ENCODE data around the gene TMEM121B. TPM values are rescaled to one million over a fixed set of nuclear protein-coding genes. Genes with fewer than 3 reads are reported as not detected.
"Not testable (repeated sequence)": the region's sequence is repeated elsewhere in the genome, so short reads cannot be mapped to it uniquely, and the experiment has no call there.

TMEM121B gene
- polyA plus RNA-seq, 1 experiment = 0.06 TPM

DNA sequence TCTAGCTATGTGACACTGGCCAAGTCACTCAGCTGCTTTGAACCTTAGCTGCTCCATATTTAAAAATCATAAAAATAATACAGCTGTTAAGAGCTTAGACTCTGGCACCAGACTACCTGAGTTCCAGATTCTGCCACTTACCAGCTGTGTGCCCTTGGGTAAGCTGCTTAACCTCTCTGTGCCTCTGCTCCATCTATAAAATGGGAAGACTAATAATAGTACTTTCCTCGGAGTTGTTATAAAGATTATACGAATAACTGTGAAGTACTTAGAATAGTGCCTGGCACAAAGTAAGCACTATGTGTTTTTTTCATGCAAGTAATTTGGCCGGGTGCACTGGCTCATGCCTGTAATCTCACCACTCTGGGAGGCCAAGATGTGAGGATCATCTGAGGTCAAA is 36.6 kb upstream of the TMEM121B start:
- TF ChIP-seq, protein P1, sequence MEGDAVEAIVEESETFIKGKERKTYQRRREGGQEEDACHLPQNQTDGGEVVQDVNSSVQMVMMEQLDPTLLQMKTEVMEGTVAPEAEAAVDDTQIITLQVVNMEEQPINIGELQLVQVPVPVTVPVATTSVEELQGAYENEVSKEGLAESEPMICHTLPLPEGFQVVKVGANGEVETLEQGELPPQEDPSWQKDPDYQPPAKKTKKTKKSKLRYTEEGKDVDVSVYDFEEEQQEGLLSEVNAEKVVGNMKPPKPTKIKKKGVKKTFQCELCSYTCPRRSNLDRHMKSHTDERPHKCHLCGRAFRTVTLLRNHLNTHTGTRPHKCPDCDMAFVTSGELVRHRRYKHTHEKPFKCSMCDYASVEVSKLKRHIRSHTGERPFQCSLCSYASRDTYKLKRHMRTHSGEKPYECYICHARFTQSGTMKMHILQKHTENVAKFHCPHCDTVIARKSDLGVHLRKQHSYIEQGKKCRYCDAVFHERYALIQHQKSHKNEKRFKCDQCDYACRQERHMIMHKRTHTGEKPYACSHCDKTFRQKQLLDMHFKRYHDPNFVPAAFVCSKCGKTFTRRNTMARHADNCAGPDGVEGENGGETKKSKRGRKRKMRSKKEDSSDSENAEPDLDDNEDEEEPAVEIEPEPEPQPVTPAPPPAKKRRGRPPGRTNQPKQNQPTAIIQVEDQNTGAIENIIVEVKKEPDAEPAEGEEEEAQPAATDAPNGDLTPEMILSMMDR (IDR thresholded peaks at IDR 0.05; ENCODE audit: low read depth, low read length) = no peak
- no peak overlapping the region for H3K4me3 ChIP-seq (ENCODE audit: low read depth, low read length)
- ChIA-PET CTCF (interaction anchor here (0.7 to 8.2 kb wide), 2 partner anchors 12 to 14 kb away, joined by 6 to 196 read pairs; no protein-coding TSS in a partner anchor), POLR2A (no interaction called here)
- no peaks in the 10 kb centered on the region for H3K27me3 ChIP-seq (ENCODE audit: control insufficient read depth, insufficient read depth, low read length)
- DNase-seq (ENCODE audit: low read depth, low spot score) = no peak
- H3K27ac ChIP-seq (ENCODE audit: low read depth, low read length) = no peak overlapping the region
- no peaks in the 10 kb centered on the region; the same call in 1 of the 2 replicates for H3K9me3 ChIP-seq (ENCODE audit: control insufficient read depth, insufficient read depth, low read length)

DNA sequence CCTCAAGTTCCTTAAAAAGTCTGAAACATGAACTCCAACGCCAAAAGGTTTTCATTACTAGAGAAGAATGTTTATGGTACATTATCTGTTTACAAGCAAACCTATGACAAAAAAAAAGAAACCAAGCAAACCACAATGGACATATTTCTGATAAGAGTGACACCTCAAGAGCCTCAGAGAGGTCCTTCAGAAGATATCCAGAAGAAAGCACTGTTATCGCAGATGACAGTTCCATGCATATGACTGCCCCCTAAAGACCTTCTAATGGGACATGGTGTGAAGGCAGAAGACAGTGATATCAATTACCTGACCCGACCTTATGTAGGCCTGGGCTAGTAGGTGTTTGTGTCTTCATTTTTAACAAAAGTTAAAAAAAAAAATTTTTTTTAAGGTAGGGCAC is 34.8 kb upstream of the TMEM121B start:
- ChIA-PET CTCF (interaction anchor here (9.5 kb wide), 1 partner anchor 16 kb away, joined by 75 read pairs; no protein-coding TSS in a partner anchor), POLR2A (interaction anchor here (0.7 kb wide), 1 partner anchor 21 kb away, joined by 3 read pairs; no protein-coding TSS in a partner anchor)
- no peak for DNase-seq (ENCODE audit: low read depth, low spot score)
- H3K9me3 ChIP-seq (ENCODE audit: control insufficient read depth, insufficient read depth, low read length) = no peaks in the 10 kb centered on the region; the same call in 1 of the 2 replicates
- H3K4me3 ChIP-seq (ENCODE audit: low read depth, low read length) = no peak overlapping the region
- H3K27me3 ChIP-seq (ENCODE audit: control insufficient read depth, insufficient read depth, low read length) = no peaks in the 10 kb centered on the region
- TF ChIP-seq, protein P1 (IDR thresholded peaks at IDR 0.05; ENCODE audit: low read depth, low read length) = no peak
- no peak overlapping the region for H3K27ac ChIP-seq (ENCODE audit: low read depth, low read length)

DNA sequence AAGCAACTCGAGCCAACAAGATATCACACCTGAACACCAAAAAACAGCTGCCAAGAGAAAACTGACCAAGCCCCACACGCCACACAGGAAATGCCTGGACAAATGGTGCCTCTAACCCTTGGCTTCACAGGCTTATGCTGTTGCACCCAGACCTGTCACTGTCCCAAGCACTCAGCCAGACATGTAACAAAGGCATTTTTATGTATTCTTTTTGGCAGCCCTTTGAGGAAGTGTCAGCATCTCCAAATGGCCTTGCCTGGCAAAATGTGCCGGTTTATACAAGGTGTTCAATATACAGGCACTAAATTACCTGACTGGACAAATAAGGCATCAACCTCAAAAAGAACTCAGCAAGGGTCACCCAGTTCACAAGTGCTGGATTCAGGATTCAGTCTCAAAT is 31.8 kb upstream of the TMEM121B start:
- TF ChIP-seq, protein P1 (IDR thresholded peaks at IDR 0.05; ENCODE audit: low read depth, low read length) = no peak
- no peak for DNase-seq (ENCODE audit: low read depth, low spot score)
- Histone ChIP-seq H3K9me3 (ENCODE audit: control insufficient read depth, insufficient read depth, low read length) (no peaks in the 10 kb centered on the region), H3K27me3 (ENCODE audit: control insufficient read depth, insufficient read depth, low read length) (no peaks in the 10 kb centered on the region), H3K4me3 (ENCODE audit: low read depth, low read length) (no peak overlapping the region), H3K27ac (ENCODE audit: low read depth, low read length) (no peak overlapping the region)
- ChIA-PET POLR2A (no interaction called here), CTCF (interaction anchor here (9.5 kb wide), 1 partner anchor 19 kb away, joined by 75 read pairs; no protein-coding TSS in a partner anchor)

DNA sequence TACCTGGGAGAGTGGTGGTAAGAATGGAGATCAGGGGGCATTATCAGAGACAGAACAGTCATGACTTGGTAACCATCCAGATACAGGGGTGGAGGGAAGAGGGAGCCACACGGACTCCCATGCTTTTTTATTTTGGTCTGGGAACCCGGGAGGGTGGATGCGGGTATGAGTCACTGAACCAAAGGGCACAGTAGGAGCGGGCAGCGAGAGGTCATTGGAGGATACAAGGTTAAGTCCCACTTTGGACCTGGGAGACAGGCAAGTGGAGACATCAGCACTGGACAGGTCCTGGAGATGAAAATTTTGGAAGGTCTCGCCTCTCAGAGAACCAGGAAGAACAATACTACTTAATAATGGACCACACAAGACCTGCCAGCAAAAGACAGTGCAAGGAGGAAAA is 31.2 kb upstream of the TMEM121B start:
- no peaks in the 10 kb centered on the region for H3K27me3 ChIP-seq (ENCODE audit: control insufficient read depth, insufficient read depth, low read length)
- no peak overlapping the region for H3K4me3 ChIP-seq (ENCODE audit: low read depth, low read length)
- TF ChIP-seq, protein P1 (IDR thresholded peaks at IDR 0.05; ENCODE audit: low read depth, low read length) = no peak
- ChIA-PET POLR2A (no interaction called here), CTCF (interaction anchor here (9.5 kb wide), 1 partner anchor 20 kb away, joined by 75 read pairs; no protein-coding TSS in a partner anchor)
- H3K27ac ChIP-seq (ENCODE audit: low read depth, low read length) = no peak overlapping the region
- H3K9me3 ChIP-seq (ENCODE audit: control insufficient read depth, insufficient read depth, low read length) = no peaks in the 10 kb centered on the region
- no peak for DNase-seq (ENCODE audit: low read depth, low spot score)

DNA sequence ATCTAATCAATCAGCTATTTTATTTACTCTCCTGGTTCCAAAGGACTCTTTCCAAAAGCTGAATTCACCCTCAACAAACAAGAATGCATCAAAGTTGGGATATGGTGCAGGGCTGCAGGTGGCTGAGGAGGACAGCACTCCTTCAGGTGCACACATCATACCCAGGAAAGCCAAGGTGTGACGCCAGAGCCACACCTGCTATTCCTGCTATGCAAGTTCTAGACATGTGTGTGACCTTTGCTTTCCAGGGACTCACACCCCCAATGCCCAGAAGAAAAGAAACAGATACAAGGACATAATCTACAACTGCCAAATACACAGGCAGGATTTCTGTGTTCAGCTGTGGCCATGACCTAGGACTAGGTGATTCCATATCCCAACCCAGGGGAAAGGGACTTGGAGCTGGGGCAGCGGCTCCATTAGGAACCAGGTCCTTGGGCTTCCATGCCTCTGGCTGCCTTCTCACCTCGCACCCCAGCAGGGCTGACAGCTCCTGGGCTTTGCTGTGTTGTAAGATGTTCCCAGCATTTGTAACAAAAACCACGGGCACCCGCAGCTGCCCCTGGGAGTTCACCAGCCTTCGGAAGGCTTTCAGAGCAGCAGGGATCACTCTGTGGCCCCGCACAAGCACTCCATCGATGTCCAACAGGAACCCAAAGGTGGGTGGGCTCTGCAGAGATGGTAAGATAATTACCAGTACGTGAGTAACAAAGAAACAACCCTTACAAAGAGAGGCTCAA is 28.1 kb upstream of the TMEM121B start:
- CTCF ChIA-PET = interaction anchor here (1.2 to 9.5 kb wide), 2 partner anchors 23 to 352 kb away, joined by 4 to 75 read pairs; no protein-coding TSS in a partner anchor
- TF ChIP-seq, protein P1 (IDR thresholded peaks at IDR 0.05; ENCODE audit: low read depth, low read length) = no peak
- POLR2A ChIA-PET = no interaction called here

DNA sequence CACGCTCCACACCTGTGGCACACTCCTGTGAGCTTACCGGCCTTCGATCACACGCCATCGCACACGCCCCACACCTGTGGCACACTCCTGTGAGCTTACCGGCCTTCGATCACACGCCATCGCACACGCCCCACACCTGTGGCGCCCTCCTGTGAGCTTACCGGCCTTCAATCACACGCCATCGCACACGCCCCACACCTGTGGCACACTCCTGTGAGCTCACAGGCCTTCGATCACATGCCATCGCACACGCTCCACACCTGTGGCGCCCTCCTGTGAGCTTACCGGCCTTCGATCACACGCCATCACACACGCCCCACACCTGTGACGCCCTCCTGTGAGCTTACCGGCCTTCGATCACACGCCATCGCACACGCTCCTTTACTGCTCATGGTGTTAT is 26.3 kb upstream of the TMEM121B start:
- DNase-seq (ENCODE audit: low read depth, low spot score); H3K27me3 ChIP-seq (ENCODE audit: control insufficient read depth, insufficient read depth, low read length); POLR2A ChIA-PET; H3K9me3 ChIP-seq (ENCODE audit: control insufficient read depth, insufficient read depth, low read length); H3K4me3 ChIP-seq (ENCODE audit: low read depth, low read length); H3K27ac ChIP-seq (ENCODE audit: low read depth, low read length): not testable (repeated sequence)
- CTCF ChIA-PET = interaction anchor here (9.5 kb wide), 1 partner anchor 25 kb away, joined by 75 read pairs; no protein-coding TSS in a partner anchor

More for the DNA sequence above, 28.1 kb upstream of the TMEM121B start:
- H3K27ac ChIP-seq (ENCODE audit: low read depth, low read length) = no peak overlapping the region
- no peak for DNase-seq (ENCODE audit: low read depth, low spot score)
- no peaks in the 10 kb centered on the region for H3K9me3 ChIP-seq (ENCODE audit: control insufficient read depth, insufficient read depth, low read length)
- no peaks in the 10 kb centered on the region for H3K27me3 ChIP-seq (ENCODE audit: control insufficient read depth, insufficient read depth, low read length)
- H3K4me3 ChIP-seq (ENCODE audit: low read depth, low read length) = no peak overlapping the region

Measured in AG04450 (cell line).